Cardiac septum (tissue), 1 donor: ENCODE data around the gene GNPTG. TPM values are rescaled to one million over a fixed set of nuclear protein-coding genes. Genes with fewer than 3 reads are reported as not detected.
A peak's percentile ranks its signal among the peaks of the same experiment; 100 is the strongest.

Source experiments
- DNase-seq: peaks from one replicate; pipeline ENCODE4 v3.0.0-alpha.2; 2020; ENCODE audit warnings: low spot score
- intact Hi-C: fragments of 100-400 bp; cut with DNase I; formaldehyde crosslinking; loops from one replicate; pipeline ENCODE4 v1.14.0; 2022
- total RNA-seq: library from RNA; stranded (reverse); fragmentation: NEBNext Ultra II Directional; extraction: Animal tissue kit (Norgen Biotek cat#: 25700); gene quantifications from one replicate; pipeline ENCODE4 v1.2.1, GENCODE V29; 2021
- donor health status: DM: no; HTN: no; CAD: no.

GNPTG gene
- total RNA-seq, 1 donor from 2014 or later = 32.3 TPM

- intact Hi-C loops = no loop called here
- peak; percentile 82 for DNase-seq
Observed at GRCh38 chr16:1379304-1380076, 27.8 kb downstream of the GNPTG start.

GRCh38 chr16:1380195-1380594, 28.5 kb downstream of the GNPTG start:
- intact Hi-C loops = no loop called here
- DNase-seq = no peak

GRCh38 chr16:1381612-1382406, 30.1 kb downstream of the GNPTG start:
- intact Hi-C loops = no loop called here
- DNase-seq = no peak

DNA sequence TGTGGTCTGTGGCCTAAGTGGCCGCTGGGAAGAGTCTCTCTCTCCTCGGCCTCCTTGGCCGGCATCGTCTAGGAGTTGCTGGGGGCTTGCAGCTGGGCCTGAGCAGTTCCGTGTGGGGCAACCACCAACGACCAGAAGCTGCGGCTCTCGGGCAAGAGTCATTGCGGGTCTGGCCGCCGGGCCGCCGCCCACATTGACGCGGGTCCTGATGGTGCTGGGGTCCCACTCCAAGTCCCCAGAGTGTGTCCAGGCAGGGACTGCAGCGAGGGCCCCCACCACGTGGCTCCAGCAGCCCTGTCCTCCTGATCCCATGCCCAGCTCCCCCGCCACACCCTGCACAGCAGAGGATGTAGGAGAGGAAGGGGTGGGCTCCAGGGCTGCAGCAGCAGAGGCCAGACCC, 31.8 kb downstream of the GNPTG start:
- no peak for DNase-seq
- intact Hi-C loops = no loop called here

DNA sequence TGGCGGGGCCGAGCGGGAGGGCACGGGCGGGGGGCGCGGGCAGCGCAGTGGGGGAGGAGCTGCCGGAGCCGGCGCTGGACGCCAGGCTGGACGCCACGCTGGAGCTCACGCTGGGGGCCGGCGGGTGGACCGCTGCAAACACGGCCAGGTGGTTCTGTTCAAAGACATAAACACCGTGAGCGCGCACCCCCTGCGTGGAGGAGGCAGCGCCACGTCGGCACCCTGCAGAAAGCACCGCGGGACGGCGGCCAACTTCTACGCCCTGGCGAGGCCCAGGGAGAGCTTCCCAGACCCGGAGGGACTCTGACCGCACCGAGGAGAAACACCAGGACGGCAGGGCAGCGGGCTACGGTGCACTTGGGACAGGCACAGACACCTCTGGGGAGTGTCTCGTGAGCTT, 33.5 kb downstream of the GNPTG start:
- intact Hi-C loops = no loop called here
- no peak for DNase-seq

GRCh38 chr16:1387331-1387730, 35.6 kb downstream of the GNPTG start:
- DNase-seq = no peak
- intact Hi-C loops = no loop called here

- DNase-seq = no peak
- intact Hi-C loops = no loop called here
Observed at GRCh38 chr16:1389762-1390161, 38.0 kb downstream of the GNPTG start.

GRCh38 chr16:1390239-1390779, 38.6 kb downstream of the GNPTG start:
- intact Hi-C loops = no loop called here
- no peak for DNase-seq

- intact Hi-C loops = no loop called here
Observed at GRCh38 chr16:1392826-1393225, 41.1 kb downstream of the GNPTG start.

GRCh38 chr16:1393613-1394176, 42.0 kb downstream of the GNPTG start:
- intact Hi-C loops = no loop called here
- no peak for DNase-seq

More at GRCh38 chr16:1392826-1393225, 41.1 kb downstream of the GNPTG start:
- DNase-seq = no peak

GRCh38 chr16:1394367-1394951, 42.7 kb downstream of the GNPTG start:
- intact Hi-C loops = no loop called here

GRCh38 chr16:1395444-1396031, 43.8 kb downstream of the GNPTG start:
- no peak for DNase-seq
- intact Hi-C loops = no loop called here

More at GRCh38 chr16:1394367-1394951, 42.7 kb downstream of the GNPTG start:
- no peak for DNase-seq

DNA sequence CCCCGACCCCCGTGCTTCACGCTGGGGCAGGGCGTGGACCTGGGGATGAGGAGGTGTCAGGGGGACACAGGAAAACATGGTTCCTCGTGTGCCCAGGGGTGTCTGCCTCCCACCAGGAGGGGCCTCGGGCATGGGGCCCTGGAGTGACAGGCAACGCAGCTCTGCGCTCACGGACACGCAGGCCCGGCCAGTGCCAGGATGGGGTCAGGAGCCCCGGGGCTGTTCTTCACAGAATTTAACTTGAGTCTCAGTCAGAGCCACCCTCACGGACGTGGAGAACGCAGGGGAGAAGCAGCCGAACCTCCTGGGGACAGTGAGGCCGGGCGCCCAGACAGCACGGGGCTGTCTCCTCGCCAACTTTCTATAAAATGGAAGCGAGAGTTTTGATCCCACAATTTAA, 46.0 kb downstream of the GNPTG start:
- intact Hi-C loops = no loop called here
- no peak for DNase-seq

- intact Hi-C loops = no loop called here
- no peak for DNase-seq
Observed at GRCh38 chr16:1398351-1398750, 46.6 kb downstream of the GNPTG start.

- no peak for DNase-seq
- intact Hi-C loops = no loop called here
Observed at GRCh38 chr16:1398826-1399581, 47.3 kb downstream of the GNPTG start.

DNA sequence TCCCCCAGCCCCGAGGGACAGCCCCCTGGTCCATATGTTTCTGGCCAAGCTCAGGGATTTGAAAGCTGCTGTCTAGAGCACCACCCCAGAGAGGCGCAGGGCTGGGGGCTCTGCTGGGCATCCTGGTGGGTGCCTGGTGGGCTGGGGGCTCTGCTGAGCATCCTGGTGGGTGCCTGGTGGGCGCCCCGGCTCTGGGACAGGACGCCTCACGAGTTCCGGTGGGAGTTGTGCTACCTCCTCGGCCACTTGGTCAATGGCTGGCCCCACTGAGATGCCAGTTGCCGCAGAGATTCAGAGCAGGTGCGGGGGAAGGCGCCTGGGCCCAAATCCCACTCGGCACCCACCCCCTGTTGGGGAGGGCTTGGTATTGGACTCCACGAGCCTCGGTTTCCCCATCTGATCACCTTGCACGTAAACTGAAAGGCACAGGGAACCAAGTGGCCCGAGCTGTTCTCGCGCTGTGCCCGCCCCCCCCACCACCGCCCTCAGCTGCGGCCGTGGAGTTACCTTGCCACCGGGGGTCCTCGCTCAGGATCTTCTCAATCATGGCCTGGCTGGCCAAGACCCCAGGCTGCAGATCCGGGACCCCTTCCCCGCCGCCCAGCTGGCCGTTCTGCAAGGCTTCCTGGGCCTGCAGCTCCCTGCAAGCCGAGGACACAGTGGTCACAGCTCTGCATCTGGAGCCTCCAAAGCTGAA, 49.5 kb downstream of the GNPTG start:
- no peak for DNase-seq
- intact Hi-C loops = no loop called here

GRCh38 chr16:1401758-1402154, 50.0 kb downstream of the GNPTG start:
- intact Hi-C loops = no loop called here
- no peak for DNase-seq

GRCh38 chr16:1403036-1403435, 51.3 kb downstream of the GNPTG start:
- intact Hi-C loops = no loop called here

More at GRCh38 chr16:1403036-1403435, 51.3 kb downstream of the GNPTG start:
- no peak for DNase-seq
